Stimulated activated CD4-positive, alpha-beta T cell treated with anti-CD3 and anti-CD28 coated beads, Interleukin-15, amount 100 ng/mL, for 24 hours (primary cell): ENCODE measurements around the gene HMGA1.

Experiments
- DNase-seq: peaks from one replicate; pipeline ENCODE4 v3.0.0-alpha.2; 2020

The HMGA1 gene

DNA sequence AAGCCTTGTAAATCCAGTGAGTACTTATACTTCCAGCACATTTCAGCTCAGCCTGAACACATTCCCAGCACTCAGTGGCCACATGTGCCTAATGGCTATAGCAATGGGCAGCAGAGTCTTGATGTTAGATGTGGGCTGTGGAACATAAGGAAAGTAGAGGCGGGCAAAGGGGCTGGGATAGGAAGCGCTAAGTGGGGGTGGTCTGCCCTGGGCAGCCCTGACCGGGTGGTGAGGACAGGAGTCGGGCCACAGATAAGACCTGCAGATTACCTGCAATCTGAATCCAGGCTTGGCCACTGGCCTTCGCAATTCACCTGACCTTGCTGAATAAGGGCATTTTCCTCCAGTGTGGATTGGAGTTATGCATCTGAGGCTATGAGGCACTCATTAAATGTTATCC lies 11.1 kb upstream of the HMGA1 start:
- no peak for DNase-seq

DNA sequence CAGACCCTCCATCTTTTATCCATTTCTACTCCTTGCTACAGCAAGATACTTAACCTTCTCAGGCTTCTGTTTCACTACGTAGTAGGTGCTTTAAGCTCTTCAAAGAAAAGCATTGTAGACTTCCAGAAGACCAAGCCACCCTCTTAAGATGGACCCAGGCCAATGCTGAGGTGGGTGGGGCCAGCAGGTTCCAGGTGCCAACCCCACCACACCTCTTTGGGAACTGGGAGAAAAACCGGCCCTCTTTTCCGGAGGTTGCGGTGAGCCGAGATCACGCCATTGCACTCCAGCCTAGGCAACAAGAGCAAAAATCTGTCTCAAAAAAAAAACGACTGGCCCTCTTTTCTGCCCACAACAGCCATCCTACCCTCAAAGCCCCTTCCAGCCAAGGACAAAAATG lies 10.6 kb upstream of the HMGA1 start:
- DNase-seq, result no peak

DNA sequence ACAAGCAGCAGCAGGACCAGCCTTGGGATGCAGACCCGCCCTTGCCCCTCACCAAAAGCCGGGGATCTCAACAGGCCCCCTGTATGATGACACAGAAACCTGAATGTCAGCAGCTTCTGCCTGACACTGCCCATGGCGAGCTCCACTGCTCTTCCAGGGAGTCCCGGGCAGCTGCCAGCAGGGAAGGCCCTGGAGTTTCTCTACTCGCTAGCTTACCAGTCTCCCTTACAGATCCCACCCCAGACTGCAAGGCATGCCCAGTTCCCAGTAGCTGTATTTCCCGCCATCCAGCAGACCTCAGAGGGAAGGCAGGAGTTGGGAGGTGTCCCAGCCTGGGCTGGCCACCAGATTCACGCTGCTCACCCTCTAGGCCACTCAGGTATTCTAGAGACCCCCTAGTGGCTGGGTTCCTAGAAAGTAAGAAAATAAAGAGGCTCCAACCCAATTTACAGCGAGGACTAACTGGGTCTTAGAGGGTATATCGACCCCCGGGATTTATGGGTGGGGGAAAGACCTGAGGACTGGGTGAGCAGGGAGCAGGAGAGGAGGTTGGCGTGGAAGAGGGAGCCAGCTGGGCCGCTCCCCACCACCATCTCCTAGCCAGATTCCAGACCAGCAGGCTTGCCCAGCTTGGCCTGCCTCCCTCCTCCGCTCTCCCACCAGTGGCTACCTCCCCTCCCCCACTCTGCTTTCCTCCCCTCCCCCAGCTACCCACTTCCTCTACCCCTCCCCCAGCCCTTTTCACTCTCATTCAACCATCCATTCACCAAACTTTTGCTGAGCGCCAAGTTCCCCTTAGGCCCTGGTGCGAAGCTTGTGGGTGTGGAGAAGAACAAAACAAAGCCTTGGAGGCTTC lies 9.7 kb upstream of the HMGA1 start:
- DNase-seq, result no peak

DNA sequence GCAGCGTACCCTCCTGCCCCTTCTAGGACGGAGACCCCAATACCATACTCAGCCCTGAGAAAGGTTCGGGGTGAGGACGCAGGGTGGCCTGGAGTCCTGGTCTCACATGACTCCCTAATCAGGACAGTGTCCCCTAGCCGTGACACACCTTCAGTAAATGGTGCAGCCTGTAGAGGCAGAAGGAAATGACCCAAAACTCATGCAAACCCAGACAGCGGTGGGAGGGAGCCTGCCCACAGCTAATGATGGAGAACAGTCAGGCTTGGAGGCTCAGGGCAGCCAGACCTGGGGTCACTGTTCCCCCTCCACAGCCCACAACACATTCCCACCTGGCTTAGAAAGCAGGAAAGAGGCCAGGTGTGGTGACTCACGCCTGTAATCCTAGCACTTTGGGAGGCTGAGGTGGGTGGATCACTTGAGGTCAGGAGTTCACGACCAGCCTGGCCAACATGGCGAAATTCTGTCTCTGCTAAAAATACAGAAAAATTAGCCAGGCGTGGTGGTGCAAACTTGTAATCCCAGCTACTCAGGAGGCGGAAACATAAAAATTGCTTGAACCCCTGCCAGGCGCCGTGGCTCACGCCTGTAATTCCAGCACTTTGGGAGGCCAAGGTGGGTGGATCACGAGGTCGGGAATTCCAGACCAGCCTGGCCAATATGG lies 8.8 kb upstream of the HMGA1 start:
- no peak for DNase-seq

DNA sequence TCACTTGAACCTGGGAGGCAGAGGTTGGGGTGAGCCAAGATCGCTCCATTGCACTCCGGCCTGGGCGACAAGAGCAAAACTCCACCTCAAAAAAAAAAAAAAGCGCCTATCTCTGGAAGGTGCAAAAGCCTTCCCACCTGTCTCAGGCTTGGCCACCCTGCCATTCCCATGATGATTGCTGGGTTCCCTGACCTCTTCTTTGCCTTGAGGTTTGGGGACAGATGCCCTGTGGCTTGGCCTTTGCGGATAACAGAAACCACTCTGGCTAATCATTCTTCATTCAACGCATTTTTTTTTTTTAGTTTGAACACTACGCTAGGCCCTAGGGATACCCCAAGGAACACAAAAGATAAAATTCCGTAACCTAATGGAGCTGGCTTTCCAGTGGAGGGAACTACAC lies 6.8 kb upstream of the HMGA1 start:
- DNase-seq, result no peak

DNA sequence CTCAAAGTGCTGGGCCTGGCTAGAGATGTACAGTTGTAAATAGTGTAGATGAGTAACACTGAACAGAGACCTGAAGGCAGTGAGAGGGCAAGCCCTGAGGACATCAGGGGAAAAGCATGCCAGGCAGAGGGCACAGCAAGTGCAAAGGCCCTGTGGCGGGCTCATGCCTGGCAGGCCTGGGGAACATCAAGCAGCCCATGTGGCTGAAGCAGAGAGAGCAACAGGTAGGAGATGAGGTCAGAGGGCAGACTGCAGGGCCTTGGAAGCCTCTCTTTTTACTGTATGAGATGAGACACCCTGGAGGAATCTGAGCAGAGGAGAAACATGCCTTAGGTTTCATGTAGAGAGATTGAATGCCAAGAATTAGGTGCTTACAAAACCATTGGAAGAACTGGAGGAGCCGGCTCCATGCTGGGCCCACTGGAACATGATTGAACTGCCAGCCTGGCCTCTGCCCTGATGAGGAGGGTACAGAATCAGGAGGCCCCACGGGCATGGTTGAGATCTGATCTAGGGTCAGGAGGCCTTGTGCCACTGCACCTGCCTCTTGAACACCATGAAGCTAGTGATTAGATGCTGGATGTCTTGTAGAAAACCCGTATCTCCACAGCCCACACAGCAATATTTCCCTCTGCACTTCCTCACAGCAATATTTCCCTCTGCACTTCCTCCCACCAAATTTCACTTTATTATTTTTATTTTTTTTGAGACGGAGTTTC lies 5.9 kb upstream of the HMGA1 start:
- no peak for DNase-seq

DNA sequence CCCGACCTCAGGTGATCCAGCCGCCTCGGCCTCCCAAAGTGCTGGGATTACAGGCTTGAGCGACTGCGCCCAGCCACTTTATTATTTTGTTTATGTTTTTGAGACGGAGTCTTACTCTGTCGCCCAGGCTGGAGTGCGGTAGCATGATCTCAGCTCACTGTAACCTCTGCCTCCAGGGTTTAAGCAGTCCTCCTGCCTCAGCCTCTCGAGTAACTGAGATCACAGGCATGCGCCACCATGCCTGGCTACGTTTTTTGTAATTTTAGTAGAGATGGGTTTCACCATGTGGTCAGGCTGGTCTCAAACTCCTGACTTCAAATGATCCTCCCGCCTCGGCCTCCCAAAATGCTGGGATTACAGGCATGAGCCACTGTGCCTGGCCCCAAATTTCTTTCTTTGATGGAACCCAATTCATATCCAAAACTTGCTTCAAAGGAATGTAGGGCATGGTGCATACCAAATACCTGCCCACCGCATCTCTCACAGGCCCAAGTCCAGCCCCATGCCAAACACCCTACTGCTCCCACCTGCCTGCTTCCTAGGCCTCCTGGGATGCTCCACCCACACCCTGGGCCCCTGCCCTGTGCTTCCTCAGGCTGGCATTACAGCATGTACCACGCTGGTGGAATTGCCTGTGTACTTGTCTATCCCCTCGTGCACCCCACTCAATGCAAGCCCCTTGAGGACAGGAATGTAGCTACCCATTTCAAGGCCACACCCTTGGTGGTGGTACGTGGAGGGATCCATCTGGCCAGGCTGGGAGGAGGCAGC lies 4.9 kb upstream of the HMGA1 start:
- no peak for DNase-seq

DNA sequence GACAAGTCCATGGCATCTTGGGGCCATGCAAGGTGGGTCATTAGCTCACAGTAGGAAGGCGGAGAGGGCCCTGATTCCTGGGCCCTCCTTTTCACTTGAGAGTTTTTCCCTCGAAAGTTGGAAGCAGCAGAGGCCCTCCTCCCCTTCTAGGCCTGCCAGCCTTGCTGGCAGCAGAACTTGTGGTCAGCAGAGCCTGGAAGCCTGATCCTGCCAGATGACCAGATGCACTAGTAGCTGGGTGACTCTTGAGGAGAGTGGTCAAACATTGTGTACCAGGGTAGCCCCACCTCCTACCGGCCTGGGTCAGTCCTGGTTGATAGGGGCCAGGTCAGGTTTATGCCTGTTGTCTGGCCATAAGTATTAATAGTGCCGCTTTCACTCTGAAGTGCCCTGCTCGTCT lies 3.8 kb upstream of the HMGA1 start:
- DNase-seq, result no peak

DNA sequence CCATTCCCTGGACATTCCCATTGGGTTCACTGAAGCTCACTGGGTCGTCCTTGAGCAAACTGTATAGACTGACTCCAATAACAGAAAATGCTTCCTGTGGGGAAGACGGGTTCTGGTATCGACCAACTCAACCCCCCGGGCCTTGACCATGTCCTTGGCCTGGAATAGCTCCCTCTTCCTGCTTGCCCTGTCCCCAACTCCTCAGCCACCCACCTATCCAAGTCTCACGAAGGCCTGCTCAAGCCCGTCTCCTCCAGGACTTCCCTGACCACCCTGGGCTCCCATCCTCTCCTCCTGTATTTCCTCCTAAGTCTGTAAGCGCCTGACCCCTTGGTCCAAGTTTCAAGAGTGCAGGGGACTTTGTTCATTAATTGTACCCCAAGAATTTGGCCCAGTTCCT lies 2.8 kb upstream of the HMGA1 start:
- DNase-seq, result no peak

DNA sequence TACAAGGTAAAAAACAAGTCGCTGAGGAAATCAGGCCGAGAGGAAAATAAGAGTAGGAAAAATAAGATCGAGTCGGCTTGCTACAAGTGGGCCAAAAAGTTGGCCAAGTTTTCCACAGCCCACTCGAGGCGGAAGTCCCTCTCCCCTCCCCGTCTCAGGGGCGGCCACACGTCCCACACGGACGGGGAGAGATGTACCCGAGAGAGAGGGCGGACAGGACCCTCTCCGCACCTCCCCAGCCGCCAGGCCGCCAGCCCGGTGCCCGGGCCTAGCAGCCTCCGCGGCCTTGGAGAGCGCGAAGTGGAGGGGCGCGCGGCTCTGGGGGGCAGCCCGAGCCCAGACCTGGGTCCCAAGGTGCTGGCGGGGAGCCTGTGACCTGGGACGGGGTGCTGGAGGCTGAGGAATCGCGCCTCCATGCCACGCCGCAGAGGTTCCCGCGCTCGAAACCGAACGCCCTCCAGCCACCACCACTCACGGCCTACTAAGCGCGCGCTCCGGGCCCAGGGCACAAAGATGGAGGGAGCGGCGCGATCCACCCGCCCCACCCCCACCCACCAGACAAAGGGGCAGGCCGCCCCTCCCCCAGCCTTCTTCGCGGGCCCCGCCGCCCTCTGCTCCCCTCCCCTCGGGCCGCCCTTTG lies 1.9 kb upstream of the HMGA1 start:
- DNase-seq, result no peak

DNA sequence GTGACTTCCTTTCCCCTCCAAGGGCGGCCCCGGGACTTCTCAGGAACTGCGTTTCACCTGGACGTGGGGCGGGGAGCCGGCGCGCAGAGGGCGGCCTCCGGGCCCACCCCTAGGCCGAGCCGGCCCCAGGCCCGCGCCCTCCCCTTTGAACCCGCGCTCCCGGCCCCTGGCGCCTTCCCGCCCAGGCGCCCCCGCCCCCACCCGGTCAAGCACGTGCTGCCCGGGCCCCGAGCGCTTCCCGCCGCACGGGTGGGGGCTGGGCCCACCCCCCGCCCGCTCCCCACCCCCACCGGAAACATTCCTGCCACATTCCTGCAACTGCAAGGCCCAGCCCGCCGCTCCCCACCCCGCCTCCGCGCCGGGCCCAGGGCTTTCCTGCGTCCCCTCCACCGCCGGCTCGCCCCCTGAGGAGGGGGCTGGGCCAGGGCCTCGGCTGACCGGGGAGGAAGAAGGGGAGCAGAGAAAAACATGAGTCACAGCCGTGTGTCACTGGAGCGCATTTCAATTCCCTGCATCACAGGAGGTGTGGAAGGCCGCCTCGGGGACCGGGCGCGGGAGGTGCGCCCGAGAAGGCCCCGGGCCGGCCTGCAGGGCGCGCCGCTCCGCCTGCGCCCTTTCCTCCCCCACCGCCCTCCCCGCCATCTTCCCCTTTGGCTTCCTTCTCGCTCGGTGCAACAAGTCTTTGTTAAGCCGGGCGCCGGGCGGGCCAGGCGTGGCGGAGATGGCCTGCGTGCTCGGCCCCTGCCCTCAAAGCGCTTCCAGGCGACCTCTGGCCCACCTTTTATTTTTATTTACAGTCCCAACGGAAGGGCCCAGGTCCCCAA lies 1.2 kb upstream of the HMGA1 start:
- DNase-seq, result peak; percentile 81

DNA sequence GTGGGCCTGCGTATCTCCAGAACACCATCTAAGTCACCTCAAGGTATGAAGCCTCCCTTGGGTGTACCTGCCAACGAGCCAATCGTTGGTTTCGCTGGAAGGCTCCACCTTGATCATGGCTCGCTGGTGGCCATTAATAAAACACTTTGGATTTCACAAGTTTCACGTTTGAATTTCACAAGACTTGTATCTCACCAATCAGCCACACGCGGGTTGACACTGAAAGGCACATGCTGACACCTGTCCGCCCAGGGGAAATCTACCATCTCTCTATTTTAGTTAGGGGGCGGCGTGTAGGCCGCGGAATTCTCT lies 586 bp upstream of the HMGA1 start:
- DNase-seq, result peak; percentile 60

DNA sequence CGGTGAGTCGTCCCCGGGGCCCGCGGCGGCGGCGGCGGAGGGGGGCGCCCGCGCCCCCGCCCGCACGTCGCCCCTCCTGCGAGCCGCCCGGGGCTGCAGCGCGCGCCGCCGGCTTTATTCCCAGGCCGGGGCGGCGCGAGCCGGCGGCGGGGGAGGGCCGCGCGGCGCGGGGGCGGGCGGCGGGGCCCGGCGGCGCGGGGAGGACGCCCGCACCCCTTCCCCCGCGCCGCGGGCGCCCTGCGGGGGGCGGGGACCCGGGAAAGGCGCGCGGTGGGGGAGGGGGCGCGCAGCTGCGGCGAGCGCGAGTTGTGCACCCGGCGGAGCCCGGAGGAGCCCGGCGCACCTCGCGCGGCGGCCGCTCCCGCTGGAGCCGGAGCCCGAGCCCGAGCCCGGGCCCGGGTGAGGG lies 646 bp downstream of the HMGA1 start:
- DNase-seq, result peak; percentile 54

DNA sequence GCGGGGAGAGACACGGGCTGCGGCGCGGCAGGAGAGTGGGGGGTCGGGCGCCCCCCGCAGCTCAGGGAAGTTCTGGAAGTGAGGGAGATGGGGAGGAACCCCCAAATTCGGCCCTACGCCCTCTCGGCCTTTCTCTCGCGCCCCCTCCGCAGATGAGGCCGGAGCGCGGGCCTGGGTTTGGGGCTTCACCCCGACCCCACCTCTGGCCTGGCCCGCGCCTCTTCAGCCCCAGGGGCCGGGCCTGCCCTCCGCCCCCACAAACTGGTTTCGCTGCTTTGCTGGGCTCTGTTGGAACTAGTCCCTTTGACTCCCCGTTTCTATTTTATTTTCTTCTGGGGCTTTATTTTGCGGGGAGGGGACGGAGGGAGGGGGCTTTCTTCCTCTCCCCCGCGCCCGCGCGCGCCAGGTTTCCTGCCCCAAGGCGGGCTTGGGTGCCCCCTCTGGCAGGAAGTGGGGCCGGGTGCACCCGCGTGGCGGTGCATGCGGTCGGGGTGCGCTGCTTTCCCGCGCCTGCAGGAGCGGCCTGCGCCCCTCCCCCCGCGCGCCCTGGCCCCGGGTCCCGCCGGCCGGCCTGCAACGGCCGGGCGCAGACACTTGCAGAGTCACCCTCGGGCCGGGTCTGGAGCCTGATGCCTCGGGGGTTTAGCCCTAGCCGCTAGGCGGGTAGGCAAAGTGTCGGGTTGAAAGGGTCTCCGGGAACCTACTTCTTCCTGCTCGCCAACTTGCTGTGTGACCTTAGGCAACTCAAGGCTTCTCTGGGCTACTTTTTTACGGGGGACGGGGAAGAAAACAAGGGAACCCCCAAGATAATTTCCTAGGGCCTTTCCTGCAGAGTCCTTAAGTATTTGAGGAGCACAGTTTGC lies 1.3 kb downstream of the HMGA1 start:
- peak; percentile 86 for DNase-seq

DNA sequence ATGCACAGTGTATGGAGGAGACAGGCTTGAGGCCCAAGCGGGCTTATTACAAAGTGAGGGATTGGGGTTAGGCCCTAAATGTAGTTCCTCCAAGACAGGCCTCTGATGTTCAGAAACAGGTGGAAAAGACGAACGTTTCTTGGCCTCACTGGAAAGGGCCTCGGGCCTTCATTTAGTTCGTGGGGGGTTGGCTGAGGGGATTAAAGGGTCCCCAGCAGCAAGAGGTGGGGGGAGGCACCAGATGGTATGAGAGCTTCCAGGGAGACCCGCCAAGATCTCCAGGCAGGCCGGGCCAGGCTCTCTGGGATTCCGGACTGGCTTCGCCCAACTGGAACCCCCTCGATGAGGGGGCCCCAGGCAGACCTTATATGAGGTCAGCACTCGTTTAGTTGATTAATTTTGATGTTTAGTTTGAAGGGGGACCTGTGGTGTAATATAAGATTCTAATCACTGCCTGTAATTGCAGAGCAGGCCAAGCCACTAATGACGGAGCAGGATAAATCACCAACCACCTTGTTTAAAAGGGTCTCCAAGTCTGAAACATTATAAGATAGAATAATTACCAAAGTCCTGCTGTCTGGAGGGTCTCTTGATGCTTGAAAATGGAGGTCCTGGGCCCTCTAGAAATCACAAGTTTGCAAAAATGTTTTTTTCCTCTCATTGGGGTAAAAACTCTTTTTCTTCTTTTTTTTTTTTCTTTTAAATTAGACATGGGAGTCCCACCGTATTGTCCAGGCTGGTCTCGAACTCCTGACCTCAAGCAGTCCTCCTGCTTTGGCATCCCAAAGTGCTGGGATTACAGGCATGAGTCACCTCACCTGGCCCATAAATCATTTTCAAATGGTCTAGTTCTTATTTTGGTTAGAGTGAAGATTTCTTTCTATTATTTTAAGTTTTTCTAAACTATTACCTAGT lies 2.2 kb downstream of the HMGA1 start:
- no peak for DNase-seq

DNA sequence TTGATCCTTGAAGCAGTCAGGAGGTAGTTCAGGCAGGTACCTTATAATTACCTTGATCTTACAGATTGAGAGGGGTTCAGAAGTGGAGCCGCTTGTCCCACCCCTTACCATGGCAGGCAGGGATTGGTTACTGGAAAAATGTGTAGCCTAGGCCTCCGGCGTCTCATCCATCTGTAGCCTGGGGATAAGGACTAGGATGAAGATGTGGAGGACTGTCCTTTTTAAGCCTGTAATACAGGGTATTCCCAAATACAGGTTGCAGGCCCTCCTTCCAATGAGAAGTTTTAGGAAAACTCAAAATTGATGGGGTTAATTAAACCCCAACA lies 2.8 kb downstream of the HMGA1 start:
- no peak for DNase-seq

DNA sequence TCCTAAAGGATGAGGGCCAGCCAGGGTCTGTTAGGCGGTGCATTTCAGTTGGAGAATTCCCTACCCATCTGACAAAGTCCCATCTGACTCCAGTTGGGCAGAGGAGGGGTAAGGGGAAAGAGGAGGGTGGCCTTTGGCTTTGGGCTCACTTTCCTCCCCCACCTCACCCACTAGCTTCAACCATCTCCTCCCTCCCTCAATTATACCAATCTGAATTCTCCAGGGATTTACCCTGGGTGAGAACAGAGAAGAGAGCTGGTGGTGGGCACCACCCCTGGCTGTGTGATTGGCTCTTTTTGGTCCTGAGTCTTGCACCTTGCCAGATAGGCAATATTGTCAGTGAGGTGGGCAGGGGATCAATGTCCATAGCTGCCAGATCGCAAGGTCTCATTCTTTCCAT lies 3.2 kb downstream of the HMGA1 start:
- no peak for DNase-seq

DNA sequence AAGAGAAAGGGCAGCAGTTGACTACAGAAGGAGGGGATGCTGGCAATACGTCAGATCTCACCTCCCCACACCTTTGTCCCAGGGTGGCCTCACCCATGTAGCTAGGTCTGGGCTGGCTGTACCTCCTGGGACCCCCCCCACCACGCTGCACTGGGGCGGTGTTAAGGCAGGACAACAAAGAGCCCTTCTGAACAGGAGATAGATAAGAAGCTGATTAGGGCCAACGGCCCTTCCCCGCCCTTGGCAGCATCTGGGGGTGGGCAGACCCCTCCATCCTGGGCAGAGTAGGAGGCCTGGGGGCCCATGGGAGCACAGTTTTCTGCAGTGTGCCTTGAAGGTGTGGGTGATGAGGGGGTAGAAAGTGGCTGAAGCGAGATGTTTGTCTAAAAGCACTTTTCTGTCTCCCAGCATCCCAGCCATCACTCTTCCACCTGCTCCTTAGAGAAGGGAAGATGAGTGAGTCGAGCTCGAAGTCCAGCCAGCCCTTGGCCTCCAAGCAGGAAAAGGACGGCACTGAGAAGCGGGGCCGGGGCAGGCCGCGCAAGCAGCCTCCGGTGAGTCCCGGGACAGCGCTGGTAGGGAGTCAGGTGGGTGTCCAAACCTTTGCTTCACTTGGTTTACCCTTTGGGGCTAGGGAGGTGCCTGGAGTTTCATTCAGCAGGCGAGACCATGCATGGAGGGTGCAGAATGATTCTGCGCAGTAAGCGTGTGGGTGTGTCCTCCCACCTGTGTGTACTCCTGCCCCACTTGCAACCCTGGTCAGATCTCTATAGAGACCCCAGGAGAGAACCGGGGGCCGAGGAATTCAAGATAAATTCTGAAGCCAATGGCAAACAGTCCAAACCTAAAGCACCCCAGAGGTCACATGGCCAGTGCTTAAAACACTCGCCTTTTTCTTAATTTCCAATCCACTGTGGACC lies 3.9 kb downstream of the HMGA1 start:
- no peak for DNase-seq
